Liver (tissue), 9 donors: Measurements from ENCODE around the gene USHBP1. TPM values are rescaled to one million over a fixed set of nuclear protein-coding genes. Genes with fewer than 3 reads are reported as not detected.

Experiments used
- DNase-seq: peaks from one replicate; pipeline ENCODE4 v3.0.0-alpha.2; 2017; ENCODE audit warnings: low spot score
- H3K27ac ChIP-seq, 2 donors: one replicate each; pipeline ENCODE4 v1.7.0; 2013; ENCODE audit warnings: inconsistent platforms in 2 of 2, low read length in 2 of 2, control low read depth in 1 of 2, low read depth in 1 of 2, mild to moderate bottlenecking in 1 of 2
- H3K27me3 ChIP-seq, 4 donors: one replicate each; pipeline versions ENCODE4 v1.6.1 to v1.7.0; 2013; ENCODE audit warnings: low read length in 3 of 4, inconsistent platforms in 1 of 4, mild to moderate bottlenecking in 1 of 4, moderate library complexity in 1 of 4; ENCODE audit not compliant: control insufficient read depth in 4 of 4, insufficient read depth in 4 of 4
- H3K36me3 ChIP-seq, 4 donors: one replicate each; pipeline versions ENCODE4 v1.6.1 to v1.7.0; 2013; ENCODE audit warnings: low read length in 3 of 4, mild to moderate bottlenecking in 3 of 4, low read depth in 1 of 4, moderate library complexity in 1 of 4; ENCODE audit not compliant: control insufficient read depth in 4 of 4, insufficient read depth in 3 of 4
- H3K4me1 ChIP-seq, 4 donors: one replicate each; pipeline versions ENCODE4 v1.6.1 to v1.7.0; 2013; ENCODE audit warnings: low read length in 3 of 4, mild to moderate bottlenecking in 3 of 4, moderate library complexity in 1 of 4; ENCODE audit not compliant: control insufficient read depth in 4 of 4, insufficient read depth in 4 of 4
- H3K4me3 ChIP-seq, 3 donors: one replicate each; pipeline versions ENCODE4 v1.6.1 to v1.7.0; 2013; ENCODE audit warnings: low read length in 3 of 3, control low read depth in 1 of 3, low read depth in 1 of 3, mild to moderate bottlenecking in 1 of 3
- H3K9ac ChIP-seq, 2 donors: one replicate each; pipeline ENCODE4 v1.7.0; 2013; ENCODE audit warnings: low read length in 2 of 2, mild to moderate bottlenecking in 2 of 2, moderate library complexity in 2 of 2, control low read depth in 1 of 2, low read depth in 1 of 2
- H3K9me3 ChIP-seq, 4 donors: one replicate each; pipeline versions ENCODE4 v1.6.1 to v1.7.0; 2013; ENCODE audit warnings: low read length in 3 of 4; ENCODE audit not compliant: control insufficient read depth in 4 of 4
- EGR1 ChIP-seq, 2 donors: IDR thresholded peaks; 2 replicates each; pipeline ENCODE4 v1.6.1; 2016 to 2018; ENCODE audit warnings: antibody characterized with exemption in 2 of 2, low read depth in 2 of 2
- FOXA1 ChIP-seq: IDR thresholded peaks from 2 replicates; pipeline ENCODE4 v1.6.1; 2016; ENCODE audit warnings: antibody characterized with exemption
- FOXA2 ChIP-seq: IDR thresholded peaks from 2 replicates; pipeline ENCODE4 v1.6.1; 2016; ENCODE audit warnings: antibody characterized with exemption
- GABPA ChIP-seq, 2 donors: IDR thresholded peaks in 1 of 2; conservative IDR thresholded peaks in 1 of 2; 2 replicates each; pipeline ENCODE4 v1.6.1; 2016; ENCODE audit warnings: antibody characterized with exemption in 2 of 2, mild to moderate bottlenecking in 1 of 2, moderate library complexity in 1 of 2
- HNF4A ChIP-seq, 2 donors: conservative IDR thresholded peaks; 2 replicates each; pipeline ENCODE4 v1.6.1; 2016; ENCODE audit warnings: antibody characterized with exemption in 2 of 2, mild to moderate bottlenecking in 2 of 2
- HNF4G ChIP-seq: IDR thresholded peaks from 2 replicates; pipeline ENCODE4 v1.6.1; 2016; ENCODE audit warnings: antibody characterized with exemption
- JUND ChIP-seq, 2 donors: IDR thresholded peaks; 2 replicates each; pipeline ENCODE4 v1.6.1; 2016; ENCODE audit warnings: antibody characterized with exemption in 2 of 2
- NR2F2 ChIP-seq: IDR thresholded peaks from 2 replicates; pipeline ENCODE4 v1.6.1; 2016; ENCODE audit warnings: antibody characterized with exemption
- RXRA ChIP-seq, 2 donors: IDR thresholded peaks; 2 replicates each; pipeline ENCODE4 v1.6.1; 2017 to 2018; ENCODE audit warnings: antibody characterized with exemption in 2 of 2, mild to moderate bottlenecking in 1 of 2
- SP1 ChIP-seq: IDR thresholded peaks from 2 replicates; pipeline ENCODE4 v1.6.1; 2018; ENCODE audit warnings: antibody characterized with exemption, mild to moderate bottlenecking
- TAF1 ChIP-seq: conservative IDR thresholded peaks from 2 replicates; pipeline ENCODE4 v1.6.1; 2016; ENCODE audit warnings: antibody characterized with exemption, mild to moderate bottlenecking
- YY1 ChIP-seq: IDR thresholded peaks from 2 replicates; pipeline ENCODE4 v1.6.1; 2016; ENCODE audit warnings: antibody characterized with exemption, mild to moderate bottlenecking
- WGBS: extraction: QIAGEN DNeasy Blood & Tissue Kit; methylation state at CpG from one replicate; pipeline ENCODE4 v1.1.7; 2013; 5-methylcytosine and 5-hydroxymethylcytosine counted together
- polyA plus RNA-seq, 2 donors: library from polyadenylated mRNA; stranded (reverse) in 1 of 2; unstranded in 1 of 2; fragments of 200-250 nt in 1 of 2; fragments of >200 nt in 1 of 2; fragmentation: Nextera tagmentation in 1 of 2; extraction: Ambion mirVana in 1 of 2; gene quantifications; one replicate each; pipeline versions ENCODE4 v1.2.1 to v1.2.3, GENCODE V29; 2013 to 2015
- total RNA-seq, 2 donors: library from RNA; depleted of rRNA; stranded (reverse); fragments of >200 nt; gene quantifications; one replicate each; pipeline ENCODE4 v1.2.3, GENCODE V29; 2014
- TF ChIP-seq, protein P1 (sequence below): IDR thresholded peaks from 2 replicates; pipeline ENCODE4 v1.6.1; 2016; ENCODE audit warnings: antibody characterized with exemption
- TF ChIP-seq, protein P2 (sequence below): fragments of 150-350 bp; IDR thresholded peaks from 2 replicates; pipeline ENCODE4 v1.5.1; 2017; ENCODE audit warnings: improper control_type of control experiment, low read depth, low read length; ENCODE audit not compliant: missing input control
- TF ChIP-seq, protein P3 (sequence below): IDR thresholded peaks from 2 replicates; pipeline ENCODE4 v1.6.1; 2016; ENCODE audit warnings: antibody characterized with exemption
- TF ChIP-seq, protein P4 (sequence below): IDR thresholded peaks from 2 replicates; pipeline ENCODE4 v1.6.1; 2016; ENCODE audit warnings: antibody characterized with exemption, mild to moderate bottlenecking
- donor health status: healthy.
- donor health status: healthy.
- donor health status: healthy.
- donor health status: healthy.
- donor health status: healthy.

The USHBP1 gene
- total and polyA plus RNA-seq, 4 donors = 1.2 to 2.6 (median 1.9) TPM

DNA sequence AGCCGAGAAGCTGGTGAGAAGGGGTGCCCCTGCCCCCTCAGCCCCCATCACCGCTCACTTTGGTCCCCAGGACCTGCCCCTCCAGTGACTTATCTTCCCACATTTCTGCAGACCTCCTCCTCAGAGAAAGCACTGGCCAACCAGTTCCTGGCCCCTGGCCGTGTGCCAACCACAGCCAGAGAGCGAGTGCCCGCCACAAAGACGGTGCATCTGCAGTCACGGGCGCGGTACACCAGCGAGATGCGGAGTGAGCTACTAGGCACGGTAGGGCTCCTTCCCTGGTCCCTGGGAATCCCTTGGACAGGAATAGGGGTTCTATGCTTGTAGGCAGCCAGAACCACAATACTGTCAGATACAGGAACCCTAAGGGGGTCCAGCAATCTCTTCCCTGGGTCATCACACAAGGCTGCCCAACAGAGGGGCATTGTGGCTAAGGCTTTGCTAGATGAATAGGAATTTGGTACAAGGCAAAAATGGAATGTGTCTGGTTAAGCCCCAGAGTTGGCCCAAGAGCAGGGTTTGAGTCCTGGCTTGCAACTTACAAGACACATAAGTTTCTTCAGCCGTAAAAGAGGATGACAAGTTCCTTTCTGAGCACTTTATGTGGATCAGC lies 48.4 kb downstream of the USHBP1 start:
- no peaks in the 10 kb centered on the region for H3K9me3 ChIP-seq
- 88% methylated on average over 13 of the region's 13 CpGs for WGBS
- DNase-seq = no peak
- no peak overlapping the region for H3K9ac ChIP-seq
- H3K27ac ChIP-seq = peak overlapping the region in 1 of 2 donors; percentile 97
- H3K27me3 ChIP-seq = no peaks in the 10 kb centered on the region
- H3K36me3 ChIP-seq = peaks cover 4 to 25% (median 8%) of the 10 kb centered on the region in 4 donors
- peak overlapping the region; percentile 57 to 92 (median 61) for H3K4me3 ChIP-seq
- TF ChIP-seq, protein P1, sequence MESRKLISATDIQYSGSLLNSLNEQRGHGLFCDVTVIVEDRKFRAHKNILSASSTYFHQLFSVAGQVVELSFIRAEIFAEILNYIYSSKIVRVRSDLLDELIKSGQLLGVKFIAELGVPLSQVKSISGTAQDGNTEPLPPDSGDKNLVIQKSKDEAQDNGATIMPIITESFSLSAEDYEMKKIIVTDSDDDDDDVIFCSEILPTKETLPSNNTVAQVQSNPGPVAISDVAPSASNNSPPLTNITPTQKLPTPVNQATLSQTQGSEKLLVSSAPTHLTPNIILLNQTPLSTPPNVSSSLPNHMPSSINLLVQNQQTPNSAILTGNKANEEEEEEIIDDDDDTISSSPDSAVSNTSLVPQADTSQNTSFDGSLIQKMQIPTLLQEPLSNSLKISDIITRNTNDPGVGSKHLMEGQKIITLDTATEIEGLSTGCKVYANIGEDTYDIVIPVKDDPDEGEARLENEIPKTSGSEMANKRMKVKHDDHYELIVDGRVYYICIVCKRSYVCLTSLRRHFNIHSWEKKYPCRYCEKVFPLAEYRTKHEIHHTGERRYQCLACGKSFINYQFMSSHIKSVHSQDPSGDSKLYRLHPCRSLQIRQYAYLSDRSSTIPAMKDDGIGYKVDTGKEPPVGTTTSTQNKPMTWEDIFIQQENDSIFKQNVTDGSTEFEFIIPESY = no peak
- no peak for TF ChIP-seq HNF4G
- TF ChIP-seq, protein P2, sequence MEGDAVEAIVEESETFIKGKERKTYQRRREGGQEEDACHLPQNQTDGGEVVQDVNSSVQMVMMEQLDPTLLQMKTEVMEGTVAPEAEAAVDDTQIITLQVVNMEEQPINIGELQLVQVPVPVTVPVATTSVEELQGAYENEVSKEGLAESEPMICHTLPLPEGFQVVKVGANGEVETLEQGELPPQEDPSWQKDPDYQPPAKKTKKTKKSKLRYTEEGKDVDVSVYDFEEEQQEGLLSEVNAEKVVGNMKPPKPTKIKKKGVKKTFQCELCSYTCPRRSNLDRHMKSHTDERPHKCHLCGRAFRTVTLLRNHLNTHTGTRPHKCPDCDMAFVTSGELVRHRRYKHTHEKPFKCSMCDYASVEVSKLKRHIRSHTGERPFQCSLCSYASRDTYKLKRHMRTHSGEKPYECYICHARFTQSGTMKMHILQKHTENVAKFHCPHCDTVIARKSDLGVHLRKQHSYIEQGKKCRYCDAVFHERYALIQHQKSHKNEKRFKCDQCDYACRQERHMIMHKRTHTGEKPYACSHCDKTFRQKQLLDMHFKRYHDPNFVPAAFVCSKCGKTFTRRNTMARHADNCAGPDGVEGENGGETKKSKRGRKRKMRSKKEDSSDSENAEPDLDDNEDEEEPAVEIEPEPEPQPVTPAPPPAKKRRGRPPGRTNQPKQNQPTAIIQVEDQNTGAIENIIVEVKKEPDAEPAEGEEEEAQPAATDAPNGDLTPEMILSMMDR = no peak
- no peak for TF ChIP-seq FOXA2
- no peak for TF ChIP-seq JUND (IDR thresholded peaks at IDR 0.05)
- TF ChIP-seq, protein P3, sequence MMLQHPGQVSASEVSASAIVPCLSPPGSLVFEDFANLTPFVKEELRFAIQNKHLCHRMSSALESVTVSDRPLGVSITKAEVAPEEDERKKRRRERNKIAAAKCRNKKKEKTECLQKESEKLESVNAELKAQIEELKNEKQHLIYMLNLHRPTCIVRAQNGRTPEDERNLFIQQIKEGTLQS = no peak
- TF ChIP-seq FOXA1 = no peak
- TF ChIP-seq NR2F2 = no peak
- TF ChIP-seq HNF4A (conservative IDR thresholded peaks at IDR 0.05) = no peak
- TF ChIP-seq, protein P4, sequence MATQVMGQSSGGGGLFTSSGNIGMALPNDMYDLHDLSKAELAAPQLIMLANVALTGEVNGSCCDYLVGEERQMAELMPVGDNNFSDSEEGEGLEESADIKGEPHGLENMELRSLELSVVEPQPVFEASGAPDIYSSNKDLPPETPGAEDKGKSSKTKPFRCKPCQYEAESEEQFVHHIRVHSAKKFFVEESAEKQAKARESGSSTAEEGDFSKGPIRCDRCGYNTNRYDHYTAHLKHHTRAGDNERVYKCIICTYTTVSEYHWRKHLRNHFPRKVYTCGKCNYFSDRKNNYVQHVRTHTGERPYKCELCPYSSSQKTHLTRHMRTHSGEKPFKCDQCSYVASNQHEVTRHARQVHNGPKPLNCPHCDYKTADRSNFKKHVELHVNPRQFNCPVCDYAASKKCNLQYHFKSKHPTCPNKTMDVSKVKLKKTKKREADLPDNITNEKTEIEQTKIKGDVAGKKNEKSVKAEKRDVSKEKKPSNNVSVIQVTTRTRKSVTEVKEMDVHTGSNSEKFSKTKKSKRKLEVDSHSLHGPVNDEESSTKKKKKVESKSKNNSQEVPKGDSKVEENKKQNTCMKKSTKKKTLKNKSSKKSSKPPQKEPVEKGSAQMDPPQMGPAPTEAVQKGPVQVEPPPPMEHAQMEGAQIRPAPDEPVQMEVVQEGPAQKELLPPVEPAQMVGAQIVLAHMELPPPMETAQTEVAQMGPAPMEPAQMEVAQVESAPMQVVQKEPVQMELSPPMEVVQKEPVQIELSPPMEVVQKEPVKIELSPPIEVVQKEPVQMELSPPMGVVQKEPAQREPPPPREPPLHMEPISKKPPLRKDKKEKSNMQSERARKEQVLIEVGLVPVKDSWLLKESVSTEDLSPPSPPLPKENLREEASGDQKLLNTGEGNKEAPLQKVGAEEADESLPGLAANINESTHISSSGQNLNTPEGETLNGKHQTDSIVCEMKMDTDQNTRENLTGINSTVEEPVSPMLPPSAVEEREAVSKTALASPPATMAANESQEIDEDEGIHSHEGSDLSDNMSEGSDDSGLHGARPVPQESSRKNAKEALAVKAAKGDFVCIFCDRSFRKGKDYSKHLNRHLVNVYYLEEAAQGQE = no peak
- TF ChIP-seq TAF1 = no peak
- TF ChIP-seq YY1 = no peak
- H3K4me1 ChIP-seq = peaks cover 0 to 15% (median 12%) of the 10 kb centered on the region in 4 donors

DNA sequence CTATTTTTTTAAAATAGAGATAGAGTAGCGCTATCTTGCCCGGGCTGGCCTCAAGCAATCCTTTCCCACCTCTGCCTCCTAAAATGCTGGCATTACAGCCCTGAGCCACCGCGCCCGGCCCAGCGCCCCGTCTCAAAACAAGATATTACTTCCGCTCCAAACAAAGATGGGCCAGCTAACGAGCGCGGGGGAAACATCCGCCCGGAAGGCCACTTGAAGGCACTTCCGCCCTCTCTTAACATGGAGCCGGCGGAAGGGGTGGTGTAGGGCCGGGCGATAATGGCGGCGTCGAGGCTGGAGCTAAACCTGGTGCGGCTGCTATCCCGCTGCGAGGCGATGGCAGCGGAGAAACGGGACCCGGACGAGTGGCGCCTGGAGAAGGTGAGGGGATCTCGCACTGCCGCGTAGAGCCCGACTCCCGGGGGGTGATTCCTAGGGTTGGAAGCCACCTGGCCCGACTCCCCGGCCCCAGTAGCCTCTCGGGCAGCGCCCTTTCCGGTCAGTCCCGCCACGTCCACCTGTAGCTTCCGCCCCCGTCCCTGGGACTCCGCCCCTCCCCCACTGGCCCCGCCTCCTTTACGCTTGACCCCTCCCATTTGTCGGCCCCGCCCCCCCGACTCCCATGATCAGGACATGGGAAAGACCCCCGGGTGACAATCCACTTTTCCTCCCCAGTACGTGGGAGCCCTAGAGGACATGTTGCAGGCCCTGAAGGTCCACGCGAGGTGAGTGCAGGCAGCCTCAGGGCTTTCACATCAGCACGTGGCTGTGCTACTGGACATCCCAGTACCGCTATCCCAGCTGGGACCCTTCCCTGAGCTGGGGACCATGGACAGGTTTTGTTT lies 49.2 kb downstream of the USHBP1 start, which contains the start of gene USE1:
USE1 (plus strand) TSS at position 231 of the 845 bp plus-strand sequence; CDS start at position 280, 49 bp downstream.
- peak; percentile 88 for DNase-seq
- WGBS = 5% methylated on average over 56 of the region's 56 CpGs
- H3K27ac ChIP-seq = peak within 1 kb of the TSS; percentile 97
- H3K4me3 ChIP-seq = peak within 1 kb of the TSS; percentile 61 to 92 (median 66)
- H3K27me3 ChIP-seq = no peaks in the 10 kb centered on the region
- peak within 1 kb of the TSS; percentile 21 to 80 for H3K9ac ChIP-seq
- no peaks in the 10 kb centered on the region for H3K9me3 ChIP-seq
- peaks cover 0 to 15% (median 12%) of the 10 kb centered on the region in 4 donors for H3K4me1 ChIP-seq
- peaks cover 6 to 30% (median 9%) of the 10 kb centered on the region in 4 donors for H3K36me3 ChIP-seq
- TF ChIP-seq NR2F2 (peak; percentile 58), YY1 (peak; percentile 100), GABPA (IDR thresholded peaks at IDR 0.05 in 1 of 2, conservative IDR thresholded peaks at IDR 0.05 in 1 of 2) (peak; percentile 90 to 96), RXRA (IDR thresholded peaks at IDR 0.05) (peak; percentile 67 to 87), TAF1 (peak; percentile 87), FOXA1 (no peak), EGR1 (IDR thresholded peaks at IDR 0.05; ENCODE audit: low read depth in 2 of 2) (peak; percentile 86 to 88), JUND (IDR thresholded peaks at IDR 0.05) (peak in 1 of 2 donors; percentile 16), SP1 (peak; percentile 44), FOXA2 (no peak), HNF4A (conservative IDR thresholded peaks at IDR 0.05) (peak; percentile 16 to 42)
- TF ChIP-seq, protein P1 = no peak
- TF ChIP-seq, protein P3 = no peak
